GM19328 (cell line): Measurements from ENCODE around the gene CXCL14.
"Not testable (repeated sequence)": the region's sequence is repeated elsewhere in the genome, so short reads cannot be mapped to it uniquely, and the experiment has no call there.

Experiments used
- ATAC-seq: cut with Tn5 transposase; IDR thresholded peaks from one replicate; pipeline ENCODE4 v1.9.1; 2021; ENCODE audit warnings: mild to moderate bottlenecking, moderate library complexity; ENCODE audit not compliant: unreplicated experiment

The CXCL14 gene

GRCh38 chr5:135545099-135545498 lies 33.7 kb downstream of the CXCL14 start:
- no peak for ATAC-seq

- no peak for ATAC-seq
Observed at GRCh38 chr5:135543485-135544304, 35.1 kb downstream of the CXCL14 start.

- no peak for ATAC-seq
Observed at GRCh38 chr5:135543001-135543484, 35.7 kb downstream of the CXCL14 start.

- ATAC-seq = no peak
Observed at GRCh38 chr5:135541807-135542502, 36.8 kb downstream of the CXCL14 start.

- ATAC-seq = no peak
Observed at GRCh38 chr5:135539430-135540005, 39.3 kb downstream of the CXCL14 start.

- ATAC-seq = no peak
Observed at GRCh38 chr5:135538261-135538660, 40.5 kb downstream of the CXCL14 start.

- no peak for ATAC-seq
Observed at GRCh38 chr5:135537745-135538144, 41.0 kb downstream of the CXCL14 start.

- no peak for ATAC-seq
Observed at GRCh38 chr5:135537271-135537670, 41.5 kb downstream of the CXCL14 start.

GRCh38 chr5:135535820-135536801 lies 42.7 kb downstream of the CXCL14 start, which contains the start of gene NEUROG1:
Gene NEUROG1, minus strand, starts transcription at chr5:135535964. Its CDS starts 274 bp downstream, at chr5:135535690.
- ATAC-seq = no peak

- no peak for ATAC-seq
Observed at GRCh38 chr5:135535420-135535819, 43.4 kb downstream of the CXCL14 start.

GRCh38 chr5:135534609-135535419 lies 44.0 kb downstream of the CXCL14 start:
- no peak for ATAC-seq

GRCh38 chr5:135533794-135534193 lies 45.0 kb downstream of the CXCL14 start:
- ATAC-seq = no peak

GRCh38 chr5:135533334-135533733 lies 45.5 kb downstream of the CXCL14 start:
- no peak for ATAC-seq

GRCh38 chr5:135529576-135529975 lies 49.2 kb downstream of the CXCL14 start:
- not testable (repeated sequence) for ATAC-seq

- no peak for ATAC-seq
Observed at GRCh38 chr5:135526924-135527323, 51.9 kb downstream of the CXCL14 start.

- ATAC-seq = no peak
Observed at GRCh38 chr5:135521964-135522363, 56.8 kb downstream of the CXCL14 start.
